Gastrocnemius medialis (tissue), 4 donors: ENCODE measurements around the gene PDE6H.

ENCODE experiments used
- POLR2A ChIP-seq, 2 donors: fragments of 450-650 bp; IDR thresholded peaks; one replicate each; pipeline ENCODE4 v1.6.1; 2017; ENCODE audit warnings: antibody characterized with exemption in 2 of 2, mild to moderate bottlenecking in 2 of 2, moderate library complexity in 2 of 2
- TF ChIP-seq, protein P1 (sequence below), 5 experiments: fragments of 450-650 bp in 3 of 5; fragments of 200-600 bp in 2 of 5; sonication (generic) in 2 of 5; IDR thresholded peaks in 4 of 5; conservative IDR thresholded peaks in 1 of 5; 1 replicate in 4 of 5; 2 replicates in 1 of 5; pipeline ENCODE4 v1.5.1; 2016 to 2019; ENCODE audit warnings: antibody characterized with exemption in 5 of 5, mild to moderate bottlenecking in 3 of 5, moderate library complexity in 3 of 5

DNA sequence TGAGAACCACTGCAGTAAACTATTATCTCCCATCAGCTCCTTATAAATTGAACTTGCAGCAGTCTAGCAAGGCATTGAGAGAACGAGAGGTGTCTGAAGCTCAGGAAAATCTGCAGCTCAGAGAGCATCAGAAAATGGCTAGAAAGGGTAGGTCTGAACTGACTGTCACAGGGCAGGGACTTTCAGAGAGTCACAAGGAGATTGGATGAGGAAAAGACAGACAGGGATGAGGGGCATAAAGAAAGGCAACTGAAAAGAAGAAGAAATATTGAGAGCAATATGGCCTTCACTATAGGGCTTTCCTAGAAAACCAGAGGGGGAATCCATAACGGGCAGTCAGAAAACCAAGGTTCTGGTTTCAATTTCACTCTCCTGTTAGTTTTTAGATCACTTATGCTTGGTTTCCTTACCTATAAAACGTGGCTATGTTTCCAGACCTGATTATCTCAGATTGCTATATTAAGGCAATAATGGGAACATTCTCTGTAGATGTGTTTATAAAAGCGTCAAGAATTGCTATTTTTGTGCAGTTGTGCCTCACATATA is 40.9 kb downstream of the PDE6H start:
- TF ChIP-seq, protein P1, sequence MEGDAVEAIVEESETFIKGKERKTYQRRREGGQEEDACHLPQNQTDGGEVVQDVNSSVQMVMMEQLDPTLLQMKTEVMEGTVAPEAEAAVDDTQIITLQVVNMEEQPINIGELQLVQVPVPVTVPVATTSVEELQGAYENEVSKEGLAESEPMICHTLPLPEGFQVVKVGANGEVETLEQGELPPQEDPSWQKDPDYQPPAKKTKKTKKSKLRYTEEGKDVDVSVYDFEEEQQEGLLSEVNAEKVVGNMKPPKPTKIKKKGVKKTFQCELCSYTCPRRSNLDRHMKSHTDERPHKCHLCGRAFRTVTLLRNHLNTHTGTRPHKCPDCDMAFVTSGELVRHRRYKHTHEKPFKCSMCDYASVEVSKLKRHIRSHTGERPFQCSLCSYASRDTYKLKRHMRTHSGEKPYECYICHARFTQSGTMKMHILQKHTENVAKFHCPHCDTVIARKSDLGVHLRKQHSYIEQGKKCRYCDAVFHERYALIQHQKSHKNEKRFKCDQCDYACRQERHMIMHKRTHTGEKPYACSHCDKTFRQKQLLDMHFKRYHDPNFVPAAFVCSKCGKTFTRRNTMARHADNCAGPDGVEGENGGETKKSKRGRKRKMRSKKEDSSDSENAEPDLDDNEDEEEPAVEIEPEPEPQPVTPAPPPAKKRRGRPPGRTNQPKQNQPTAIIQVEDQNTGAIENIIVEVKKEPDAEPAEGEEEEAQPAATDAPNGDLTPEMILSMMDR (IDR thresholded peaks at IDR 0.05 in 4 of 5, conservative IDR thresholded peaks at IDR 0.05 in 1 of 5) = no peak
- TF ChIP-seq POLR2A (IDR thresholded peaks at IDR 0.05) = no peak
